Hematopoietic multipotent progenitor cell treated with erythropoietin and hydrocortisone succinate and interleukin-3 and kit ligand, for 8 days (in vitro differentiated cells): Measurements from ENCODE around the gene SVBP.
"Not testable (repeated sequence)": the region's sequence is repeated elsewhere in the genome, so short reads cannot be mapped to it uniquely, and the experiment has no call there.

Experiments used
- DNase-seq: peaks from one replicate; pipeline ENCODE4 v3.0.0-alpha.2; 2015

The SVBP gene

DNA sequence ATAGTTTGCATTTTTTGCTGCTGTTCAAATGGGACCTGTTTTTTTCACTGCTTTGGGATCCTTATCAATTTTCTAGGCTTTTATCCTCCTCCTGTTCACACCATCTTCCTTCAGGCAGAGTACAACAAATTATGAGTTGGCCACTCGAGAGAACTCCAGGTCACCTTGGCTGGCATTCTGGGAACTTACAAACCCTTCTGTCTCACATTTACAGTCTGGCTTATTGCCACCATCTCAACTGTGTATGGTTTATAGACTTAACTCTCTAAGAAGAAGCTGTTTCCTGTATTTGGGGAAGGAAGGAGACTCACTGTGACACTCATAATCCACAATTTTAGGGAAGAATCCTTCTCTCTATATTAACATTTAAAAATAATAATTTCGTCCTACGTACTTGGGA is 23.8 kb upstream of the SVBP start:
- DNase-seq: no peak

DNA sequence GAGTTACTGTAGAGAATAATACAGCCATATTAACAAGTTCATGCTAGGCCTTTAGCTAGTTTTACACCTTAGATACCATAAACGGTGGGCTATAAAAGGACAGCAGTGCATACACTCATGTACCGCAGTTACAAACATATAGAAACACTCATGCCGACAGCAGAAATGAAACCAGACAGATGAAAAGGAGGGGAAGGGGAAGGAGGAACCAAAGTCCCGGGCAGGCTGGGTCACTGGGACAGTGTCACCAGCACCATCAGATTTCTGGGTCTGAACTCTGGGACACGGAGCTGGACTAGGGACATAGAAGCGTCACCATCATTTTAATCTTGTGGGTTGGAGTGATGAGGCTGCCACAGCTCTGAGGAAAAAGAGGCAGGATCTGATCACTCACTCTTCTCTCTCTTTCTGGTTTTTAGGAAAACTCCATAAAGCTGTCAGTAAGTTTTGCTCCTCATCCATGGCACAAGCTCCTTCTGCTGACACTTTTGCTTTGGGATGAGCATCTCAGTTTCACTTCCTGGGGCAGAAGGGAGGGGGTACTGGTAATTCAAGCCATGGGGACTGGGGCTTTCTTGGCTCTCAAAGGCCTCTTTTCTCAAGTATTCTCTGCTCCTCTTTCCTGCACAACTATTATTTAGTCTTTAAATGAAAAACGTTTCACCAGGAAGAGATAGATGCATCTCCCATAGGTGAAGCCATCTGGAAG is 21.4 kb upstream of the SVBP start:
- no peak for DNase-seq

DNA sequence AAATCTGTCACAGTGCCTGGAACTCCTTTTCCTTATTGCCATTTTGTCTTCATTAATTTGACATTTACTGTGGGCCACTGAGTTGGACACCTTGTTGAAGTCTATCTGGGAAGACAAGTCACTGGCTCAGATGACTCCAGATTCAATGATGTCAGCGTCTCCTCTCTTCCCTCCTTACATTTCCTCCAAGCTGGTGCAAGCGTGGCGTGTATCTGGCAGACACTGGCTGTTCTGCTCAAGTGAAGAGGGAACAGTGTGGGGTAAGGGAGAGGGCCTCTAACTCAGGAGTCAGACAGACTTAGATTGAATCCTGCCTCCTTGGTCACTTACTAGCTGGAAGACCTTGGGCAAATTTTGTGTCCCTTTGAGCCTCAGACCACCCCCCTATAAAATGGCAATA is 20.5 kb upstream of the SVBP start:
- DNase-seq: no peak

DNA sequence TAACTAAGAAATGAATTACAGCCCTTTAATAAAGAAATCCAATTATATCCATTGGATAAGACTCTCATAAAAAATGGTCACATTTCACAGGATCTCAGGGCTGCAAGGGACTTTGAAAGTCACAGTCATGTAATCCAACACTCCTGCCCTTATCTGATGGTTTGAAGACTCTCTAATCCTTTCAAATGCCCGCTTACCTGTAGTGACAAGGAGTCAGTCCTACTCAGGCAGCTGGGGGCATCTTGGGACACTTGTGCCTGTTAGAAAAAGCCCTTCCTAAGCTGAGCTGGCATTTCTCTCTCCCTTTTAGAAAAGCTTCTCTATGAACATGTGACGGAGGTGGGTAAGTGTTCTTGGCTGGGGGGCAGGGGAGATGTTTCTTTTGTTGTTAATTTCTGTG is 18.2 kb upstream of the SVBP start:
- DNase-seq: no peak

DNA sequence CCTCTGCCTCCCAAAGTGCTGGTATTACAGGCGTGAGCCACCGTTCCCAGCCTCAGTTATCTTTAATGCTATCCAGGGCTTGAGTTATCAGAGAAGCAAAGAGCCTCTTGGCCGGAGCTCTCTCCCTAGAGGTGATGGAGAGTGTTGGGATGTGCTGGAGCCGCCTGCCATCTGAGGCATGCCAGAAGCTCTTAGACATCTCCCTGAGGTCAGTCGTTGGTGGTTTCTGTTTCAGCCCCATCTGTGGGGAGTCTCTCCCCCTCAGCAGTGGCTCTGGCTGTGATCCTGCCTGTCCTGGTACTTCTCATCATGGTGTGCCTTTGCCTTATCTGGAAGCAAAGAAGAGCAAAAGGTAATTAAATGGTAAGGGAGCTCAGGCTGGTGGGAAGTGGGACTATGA is 17.6 kb upstream of the SVBP start:
- DNase-seq: no peak

DNA sequence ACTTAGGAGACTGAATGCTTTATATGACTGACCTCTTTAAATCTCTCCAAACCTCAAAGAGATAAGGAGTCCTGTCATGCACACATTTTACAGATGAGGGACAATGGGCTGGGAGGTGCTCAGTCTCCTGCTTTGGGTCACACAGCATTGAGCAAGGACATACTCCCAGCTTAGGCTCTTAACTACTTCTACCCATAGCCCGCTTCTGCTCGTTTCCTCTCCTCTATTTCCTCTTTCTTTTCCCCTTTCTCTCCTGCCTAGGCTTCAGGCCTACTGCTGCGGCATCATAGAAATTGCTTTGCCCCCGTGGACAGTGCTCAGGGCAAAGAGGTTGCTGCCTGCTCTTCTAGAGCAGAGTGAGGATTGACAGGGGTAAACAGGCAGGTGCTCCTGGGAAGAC is 16.8 kb upstream of the SVBP start:
- no peak for DNase-seq

DNA sequence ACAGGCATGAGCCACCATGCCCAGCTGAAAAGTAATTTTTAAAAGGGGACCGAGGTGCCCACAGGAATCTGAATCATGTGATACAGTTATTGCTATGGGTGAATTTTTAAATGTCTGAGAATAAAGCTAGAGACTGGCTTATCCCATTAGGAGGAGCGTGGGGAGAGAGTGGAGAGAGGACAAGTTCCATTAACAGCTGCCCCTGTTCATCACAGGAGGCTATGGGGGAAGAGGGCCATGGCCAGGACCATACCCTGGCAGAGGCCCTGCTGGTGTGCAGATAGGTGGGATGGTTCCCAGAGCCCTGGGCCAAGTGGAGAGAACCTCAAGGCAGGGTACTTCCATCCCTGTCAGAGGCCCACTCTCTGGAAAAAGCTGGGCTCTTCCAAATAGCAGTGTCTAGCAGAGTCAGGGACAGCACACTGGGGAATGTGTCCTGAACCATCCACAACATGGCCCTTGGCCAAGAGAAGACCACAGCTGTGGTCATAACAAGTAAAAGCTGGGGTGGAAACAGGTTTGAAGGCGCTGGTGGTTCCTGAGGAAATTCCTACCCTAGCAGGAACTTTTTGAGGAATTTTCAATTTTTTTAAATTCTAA is 15.5 kb upstream of the SVBP start:
- DNase-seq: no peak

DNA sequence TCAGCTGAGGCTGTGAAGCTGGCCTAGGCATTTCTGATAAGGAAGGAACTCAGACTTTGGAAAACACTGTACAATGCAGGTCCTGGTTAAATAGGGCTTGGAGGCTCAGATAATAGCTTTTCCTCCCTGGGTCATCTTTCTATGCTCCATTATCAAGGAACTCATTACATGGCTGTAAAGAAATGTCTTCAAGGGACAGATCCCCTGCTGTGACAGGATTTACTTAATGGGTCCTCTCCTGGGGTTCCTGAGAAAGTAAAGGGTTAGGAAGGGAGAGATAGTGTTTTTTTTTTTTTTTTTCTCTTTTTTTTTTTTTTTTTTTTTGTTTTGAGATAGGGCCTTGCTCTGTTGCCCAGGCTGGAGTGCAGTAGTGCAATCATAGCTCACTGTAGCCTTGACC is 14.1 kb upstream of the SVBP start:
- DNase-seq: peak; percentile 34

DNA sequence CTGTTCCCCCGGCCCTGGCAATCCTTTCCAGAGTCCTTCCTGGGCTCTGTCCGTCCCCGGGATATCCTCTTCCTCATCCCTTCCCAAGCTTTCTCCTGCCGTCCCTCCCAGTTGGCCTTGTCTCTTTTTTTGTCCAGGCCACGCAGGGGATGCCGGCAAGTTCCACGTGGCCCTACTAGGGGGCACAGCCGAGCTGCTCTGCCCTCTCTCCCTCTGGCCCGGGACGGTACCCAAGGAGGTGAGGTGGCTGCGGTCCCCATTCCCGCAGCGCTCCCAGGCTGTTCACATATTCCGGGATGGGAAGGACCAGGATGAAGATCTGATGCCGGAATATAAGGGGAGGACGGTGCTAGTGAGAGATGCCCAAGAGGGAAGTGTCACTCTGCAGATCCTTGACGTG is 13.4 kb upstream of the SVBP start:
- DNase-seq: no peak

DNA sequence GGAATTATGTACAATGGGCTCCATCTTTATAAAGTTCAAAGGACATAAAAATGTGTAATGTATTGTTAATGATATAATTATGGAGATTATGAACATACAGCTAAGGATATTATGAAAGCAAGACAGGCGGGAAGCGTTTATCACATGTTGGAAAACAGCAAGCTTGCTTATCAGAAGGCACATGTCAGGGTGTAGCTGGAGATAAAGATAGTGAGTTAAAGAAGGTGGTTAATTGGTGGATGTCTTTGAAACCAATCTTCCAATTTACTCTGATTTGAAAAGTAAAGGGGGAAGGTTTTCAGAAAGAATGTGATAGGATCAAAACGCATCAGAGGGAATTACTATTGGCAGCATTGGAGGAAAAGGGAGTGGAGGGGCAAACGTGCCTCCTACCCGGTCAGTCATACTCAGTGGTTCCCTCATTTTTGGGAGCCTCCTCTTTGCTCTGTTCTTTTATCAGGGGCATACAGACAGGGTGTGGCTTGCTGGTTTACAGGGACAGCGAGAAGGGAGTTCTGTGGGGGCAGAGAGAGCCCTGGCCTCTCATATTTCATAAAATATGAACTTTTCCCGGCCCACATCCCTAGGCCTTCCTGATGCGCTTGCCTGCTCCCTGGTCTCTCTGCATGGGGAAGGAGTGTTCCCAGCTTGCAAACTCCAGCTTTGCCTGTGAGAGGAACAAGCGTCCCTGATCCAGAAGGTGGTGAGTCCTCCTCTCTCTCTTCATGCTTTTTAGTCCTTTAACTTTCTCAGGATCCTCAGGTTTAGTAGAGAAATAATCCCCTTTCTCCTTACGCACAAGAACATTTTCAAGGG is 8.0 kb upstream of the SVBP start:
- peak; percentile 97 for DNase-seq

DNA sequence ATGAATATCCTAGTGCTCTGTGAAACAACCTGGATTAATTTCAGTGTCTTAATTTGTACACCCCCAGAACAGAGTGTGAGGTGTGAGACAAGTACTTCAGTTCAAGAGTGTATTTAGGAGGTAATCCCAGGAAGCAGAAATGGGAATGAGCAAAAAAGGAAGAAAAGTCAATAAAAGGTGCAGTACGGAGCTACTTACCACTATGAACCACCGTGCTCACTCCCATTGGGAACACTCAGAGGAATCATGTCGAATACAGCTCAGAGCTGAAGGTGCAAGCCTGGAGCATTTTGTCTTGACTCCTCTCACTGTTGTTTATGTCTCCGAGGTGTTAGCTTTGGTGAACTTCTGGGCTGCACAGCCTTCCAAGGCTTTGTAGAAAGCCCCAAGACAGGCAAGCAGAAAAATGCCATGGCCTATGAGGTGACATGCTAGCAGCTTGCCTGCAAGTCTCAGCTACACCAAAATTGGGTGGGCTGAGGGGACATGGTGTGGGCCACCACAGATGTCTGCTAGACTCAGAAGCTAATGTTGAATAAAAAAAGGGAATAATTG is 7.4 kb upstream of the SVBP start:
- DNase-seq: no peak

DNA sequence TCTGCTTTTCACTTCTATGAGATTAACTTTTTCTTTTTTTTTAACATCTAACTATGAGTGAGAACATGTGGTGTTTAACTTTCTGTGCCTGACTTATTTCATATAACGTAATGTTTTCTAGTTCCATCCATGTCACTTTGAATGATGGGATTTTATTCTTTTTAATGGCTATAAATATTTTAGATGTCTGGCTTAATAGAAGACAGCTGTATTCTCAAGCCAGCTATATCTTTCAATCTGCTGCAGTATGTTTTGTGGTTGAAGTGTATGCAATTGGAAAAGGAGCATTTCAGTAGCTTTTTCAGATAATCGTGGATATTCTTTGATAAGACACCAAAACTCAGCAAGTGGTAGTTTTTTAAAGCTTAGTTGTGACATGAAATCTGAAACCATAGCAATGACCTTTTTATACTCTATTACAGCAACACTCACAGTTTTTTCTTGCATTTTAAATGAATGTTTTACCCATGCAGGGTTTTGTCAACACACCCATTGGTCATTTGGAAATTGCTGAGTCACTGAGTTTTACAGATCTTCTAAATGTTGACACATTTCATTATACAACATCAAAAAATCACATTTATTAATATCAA is 5.7 kb upstream of the SVBP start:
- DNase-seq: peak; percentile 66

DNA sequence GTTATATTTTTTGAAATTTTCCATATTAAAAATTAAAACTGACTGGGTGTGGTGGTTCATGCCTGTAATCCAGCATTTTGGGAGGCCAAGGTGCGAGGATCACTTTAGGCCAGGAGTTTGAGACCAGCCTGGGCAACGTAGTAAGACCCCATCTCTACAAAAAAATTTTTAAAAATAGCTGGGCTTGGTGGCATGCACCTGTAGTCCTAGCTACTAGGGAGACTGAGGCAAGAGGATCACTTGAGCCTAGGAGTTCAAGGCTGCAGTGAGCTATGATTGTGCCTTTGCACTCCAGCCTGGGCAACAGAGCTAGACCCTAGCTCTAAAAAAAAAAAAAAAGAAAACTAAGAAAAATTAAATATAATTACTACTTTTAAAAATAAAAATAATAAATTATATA is 4.5 kb upstream of the SVBP start:
- DNase-seq: no peak

DNA sequence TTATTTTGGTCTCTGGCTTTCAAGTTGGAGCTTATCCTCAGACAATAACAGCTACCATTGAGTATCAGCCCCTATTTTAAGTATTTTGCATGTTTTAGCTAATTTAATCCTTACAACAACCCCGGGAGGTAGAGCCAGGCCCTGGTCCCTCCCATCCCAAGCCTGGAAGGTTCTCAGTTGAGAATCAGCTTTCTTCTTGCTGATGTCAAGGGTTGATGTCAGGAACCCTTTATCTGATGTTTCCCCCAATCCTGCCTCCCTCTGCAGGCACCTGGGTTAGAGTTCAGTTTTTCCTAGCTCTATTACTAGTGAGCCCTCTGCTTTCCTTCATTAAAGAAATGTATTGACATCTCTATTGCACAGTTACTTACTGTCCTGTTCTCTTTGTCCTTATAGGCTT is 3.6 kb upstream of the SVBP start:
- DNase-seq: no peak

DNA sequence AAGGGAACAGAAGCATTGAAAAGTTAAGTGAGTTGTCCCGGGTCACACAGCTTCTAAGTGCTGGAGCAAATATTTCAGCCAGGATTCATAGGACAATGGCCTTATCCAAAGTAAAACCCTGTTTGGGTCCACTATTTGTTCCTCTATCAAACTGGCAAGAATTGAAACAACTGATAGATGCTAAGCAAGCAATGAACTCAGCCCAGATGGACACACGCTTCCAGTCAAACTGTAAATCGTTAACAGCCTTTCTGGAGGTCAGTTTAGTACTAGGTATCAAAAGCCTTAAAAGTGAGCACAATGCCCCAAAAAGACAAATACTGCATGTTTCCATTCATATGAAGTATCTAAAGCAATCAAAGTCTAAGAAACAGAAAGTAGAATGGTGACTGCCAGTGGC is 779 bp upstream of the SVBP start:
- no peak for DNase-seq

DNA sequence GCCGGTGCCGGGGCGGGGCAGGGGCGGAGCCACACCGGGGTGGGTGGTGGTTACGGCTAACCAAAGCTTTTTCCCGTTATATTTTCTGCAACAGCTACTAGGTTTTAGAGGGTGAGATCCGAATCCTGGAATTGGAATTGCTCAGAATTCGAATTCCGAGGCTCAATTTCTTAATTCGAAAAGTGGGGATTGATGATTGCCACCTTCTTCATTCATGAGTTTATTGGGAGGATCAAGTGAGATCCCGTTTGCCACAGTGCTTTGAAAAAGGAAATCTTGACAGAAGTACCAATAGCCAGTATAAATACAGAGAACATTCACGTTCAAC is 207 bp upstream of the SVBP start:
- DNase-seq: no peak

DNA sequence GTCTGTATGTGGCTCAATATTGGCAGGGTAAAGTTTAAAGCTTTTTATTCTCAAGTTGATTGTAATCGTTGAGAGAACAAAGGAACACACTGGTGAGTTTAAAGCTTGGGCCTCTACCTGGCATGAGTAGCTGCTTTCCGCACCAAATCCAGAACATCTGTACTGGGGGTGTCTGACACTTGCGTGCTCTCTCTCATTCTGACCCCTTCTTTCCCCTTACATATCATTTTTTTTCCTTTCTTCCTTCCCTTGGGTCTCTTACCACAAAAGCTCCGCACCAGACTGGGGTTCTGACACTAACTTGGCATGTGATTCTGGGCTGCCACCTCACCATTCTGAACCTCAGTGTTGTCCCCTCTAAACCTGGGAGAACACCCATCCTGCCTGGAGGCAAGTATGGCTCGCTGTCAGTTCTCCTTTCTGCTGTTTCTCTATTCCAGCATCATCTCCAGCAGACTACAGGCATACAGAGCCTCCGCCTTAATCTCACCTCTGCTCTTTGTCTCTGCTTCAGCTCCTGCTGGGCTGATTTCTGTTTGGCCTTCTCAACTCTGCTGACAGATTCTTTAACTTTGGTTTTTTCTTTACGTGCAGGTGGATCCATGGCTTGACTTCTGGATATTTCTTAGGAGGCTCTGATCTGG is 1.1 kb downstream of the SVBP start:
- peak; percentile 31 for DNase-seq

DNA sequence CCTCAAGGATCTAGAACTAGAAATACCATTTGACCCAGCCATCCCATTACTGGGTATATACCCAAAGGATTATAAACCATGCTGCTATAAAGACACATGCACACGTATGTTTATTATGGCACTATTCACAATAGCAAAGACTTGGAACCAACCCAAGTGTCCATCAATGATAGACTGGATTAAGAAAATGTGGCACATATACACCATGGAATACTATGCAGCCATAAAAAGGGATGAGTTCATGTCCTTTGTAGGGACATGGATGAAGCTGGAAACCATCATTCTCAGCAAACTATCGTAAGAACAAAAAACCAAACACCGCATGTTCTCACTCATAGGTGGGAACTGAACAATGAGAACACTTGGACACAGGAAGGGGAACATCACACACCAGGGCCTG is 2.4 kb downstream of the SVBP start:
- DNase-seq: not testable (repeated sequence)

DNA sequence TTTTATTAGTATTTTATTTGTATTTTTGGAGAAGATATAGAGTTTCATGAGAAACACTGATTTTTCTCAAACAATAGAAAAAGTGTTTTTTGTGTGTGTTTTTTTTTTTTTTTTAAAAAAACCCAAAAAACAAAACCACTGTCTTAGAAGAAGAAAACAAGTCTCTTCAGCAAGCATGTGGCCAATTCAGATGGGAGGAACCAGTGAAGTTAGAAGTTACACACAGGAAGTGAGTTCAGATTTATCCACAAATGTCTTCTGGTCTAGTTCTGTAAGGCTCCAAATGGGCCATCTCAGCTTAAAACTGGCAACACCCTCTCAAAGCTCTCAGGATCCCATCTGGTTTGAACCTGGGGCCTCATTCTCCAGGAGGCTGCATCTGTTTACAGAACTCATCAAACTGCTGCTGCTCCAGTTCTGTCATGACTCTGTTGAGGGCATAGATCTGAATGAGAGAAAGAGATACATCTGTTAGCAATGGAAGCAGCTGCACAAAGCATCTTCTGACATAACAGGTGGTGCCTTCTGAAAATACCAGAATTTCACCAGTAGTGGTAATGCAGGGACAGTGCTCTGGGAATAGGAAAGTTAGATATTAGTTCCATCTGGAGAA is 10.0 kb downstream of the SVBP start:
- no peak for DNase-seq

DNA sequence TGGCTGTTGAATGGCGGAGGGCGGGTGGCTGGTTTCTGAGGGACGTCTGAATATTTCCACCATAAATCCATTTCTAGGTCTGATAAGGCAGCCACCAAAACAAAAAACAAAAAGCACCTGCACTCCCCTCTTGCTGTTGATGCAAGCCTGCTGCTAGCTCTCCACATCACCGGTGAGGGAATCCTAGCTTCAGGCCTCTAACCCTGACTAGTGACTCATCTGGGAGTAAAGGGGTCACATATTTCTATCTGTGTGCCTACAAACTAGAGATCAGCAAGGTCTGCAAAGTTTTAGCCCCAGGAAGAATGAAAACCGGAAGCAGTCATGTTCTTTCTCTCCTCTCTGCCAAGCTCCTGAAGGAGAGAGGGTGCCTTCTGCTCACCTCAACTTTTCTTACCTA is 10.6 kb downstream of the SVBP start:
- DNase-seq: no peak

DNA sequence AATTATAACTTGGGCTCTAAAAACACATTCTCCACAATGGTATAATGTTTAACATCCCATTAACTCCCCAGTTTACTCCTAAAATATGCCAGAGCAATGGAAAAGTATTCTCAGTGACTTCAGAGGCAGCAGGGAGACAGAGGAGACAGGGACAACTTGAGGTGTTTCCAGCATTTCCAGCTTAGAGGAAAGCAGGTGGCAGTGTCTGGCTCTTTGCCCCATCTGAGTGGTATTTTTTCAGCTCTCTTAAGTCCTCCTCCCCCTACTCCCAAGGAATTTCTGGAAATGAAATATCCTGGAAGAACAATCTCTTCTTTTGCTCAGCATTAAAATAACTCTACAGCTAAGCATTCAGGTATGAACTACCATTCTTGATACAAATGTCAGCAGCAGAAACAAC is 11.0 kb downstream of the SVBP start:
- no peak for DNase-seq

DNA sequence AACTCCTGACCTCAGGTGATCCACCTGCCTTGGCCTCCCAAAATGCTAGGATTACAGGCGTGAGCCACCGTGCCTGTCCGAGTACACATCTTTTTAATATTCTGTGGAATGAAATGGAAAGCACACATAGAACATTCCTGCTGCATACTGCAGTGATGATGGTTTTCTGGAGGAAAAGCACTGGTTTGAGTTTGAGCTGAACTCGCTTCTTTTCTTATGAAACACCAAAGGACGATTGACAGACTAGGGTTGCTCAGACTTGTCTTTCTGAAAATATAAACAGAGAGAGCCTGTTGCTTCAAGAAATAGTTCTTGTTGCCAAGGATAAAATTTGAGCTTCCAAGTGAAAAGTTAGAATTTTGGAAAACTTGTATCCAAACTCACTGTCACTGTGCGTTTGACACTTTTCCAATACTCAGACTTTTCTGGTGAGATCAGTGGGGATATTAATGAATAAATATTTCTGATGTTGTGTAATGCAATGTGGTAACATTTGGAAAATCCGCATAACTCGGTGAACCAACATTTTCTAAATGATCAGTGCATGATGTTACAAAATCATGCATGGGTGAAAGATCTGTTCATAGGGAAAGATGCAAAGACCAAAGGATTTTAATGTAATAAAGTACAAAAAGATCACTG is 15.2 kb downstream of the SVBP start:
- no peak for DNase-seq
